Gastrocnemius medialis (tissue), 4 donors: Measurements from ENCODE around the gene UNC5CL. TPM values are rescaled to one million over a fixed set of nuclear protein-coding genes. Genes with fewer than 3 reads are reported as not detected.
A peak's percentile ranks its signal among the peaks of the same experiment; 100 is the strongest.

Experiments used
- ATAC-seq, 2 donors: fragments of 150-250 bp; one replicate each; pipeline ENCODE4 v1.9.1; 2016
- DNase-seq, 2 donors: peaks; one replicate each; pipeline ENCODE4 v3.0.0-alpha.2; 2019
- H3K27ac ChIP-seq, 4 donors: fragments of 200-600 bp; sonication (generic); 1 replicate in 1 of 4; 2 replicates in 3 of 4; pipeline ENCODE4 v1.5.1; 2016 to 2018; ENCODE audit warnings: mild to moderate bottlenecking in 2 of 4, moderate library complexity in 1 of 4
- H3K27me3 ChIP-seq, 3 donors: fragments of 200-600 bp; sonication (generic) in 2 of 3; 1 replicate in 1 of 3; 2 replicates in 2 of 3; pipeline versions ENCODE4 v1.5.1 to v1.6.0; 2016 to 2019; ENCODE audit warnings: mild to moderate bottlenecking in 1 of 3, moderate library complexity in 1 of 3
- H3K36me3 ChIP-seq, 2 donors: fragments of 200-600 bp; sonication (generic) in 1 of 2; one replicate each; pipeline ENCODE4 v1.5.1; 2017 to 2018
- H3K4me1 ChIP-seq, 2 donors: fragments of 200-600 bp; sonication (generic) in 1 of 2; one replicate each; pipeline ENCODE4 v1.5.1; 2016 to 2017; ENCODE audit warnings: mild to moderate bottlenecking in 2 of 2
- H3K4me3 ChIP-seq, 4 donors: fragments of 200-600 bp; sonication (generic) in 3 of 4; 1 replicate in 1 of 4; 2 replicates in 3 of 4; pipeline ENCODE4 v1.5.1; 2016 to 2019; ENCODE audit warnings: mild to moderate bottlenecking in 2 of 4
- H3K9me3 ChIP-seq, 3 donors: fragments of 200-600 bp; sonication (generic) in 2 of 3; 1 replicate in 1 of 3; 2 replicates in 2 of 3; pipeline ENCODE4 v1.5.1; 2016 to 2019
- CTCF ChIP-seq, 5 experiments: fragments of 450-650 bp in 3 of 5; fragments of 200-600 bp in 2 of 5; sonication (generic) in 2 of 5; IDR thresholded peaks in 4 of 5; conservative IDR thresholded peaks in 1 of 5; 1 replicate in 4 of 5; 2 replicates in 1 of 5; pipeline ENCODE4 v1.5.1; 2016 to 2019; ENCODE audit warnings: antibody characterized with exemption in 5 of 5, mild to moderate bottlenecking in 3 of 5, moderate library complexity in 3 of 5
- POLR2A ChIP-seq, 2 donors: fragments of 450-650 bp; IDR thresholded peaks; one replicate each; pipeline ENCODE4 v1.6.1; 2017; ENCODE audit warnings: antibody characterized with exemption in 2 of 2, mild to moderate bottlenecking in 2 of 2, moderate library complexity in 2 of 2
- in situ Hi-C, 4 donors: fragments of 200-750 bp; cut with MboI; loops; one replicate each; pipeline versions ENCODE4 v1.15.0 to v1.8.0; 2017; ENCODE audit warnings: low sequenced_read_pairs in 4 of 4
- intact Hi-C: fragments of 100-400 bp; cut with DNase I; formaldehyde crosslinking; loops from one replicate; pipeline ENCODE4 v1.15.1; 2023; ENCODE audit warnings: low total_unique reads
- total RNA-seq, 4 donors: library from RNA; depleted of rRNA; stranded (reverse); fragments of >200 nt; gene quantifications; one replicate each; pipeline versions ENCODE4 v1.1.0 to v1.2.3, GENCODE V29; 2016

The UNC5CL gene
- total RNA-seq, 4 donors from 2014 or later = 0.20 to 0.52 (median 0.29) TPM

- in situ Hi-C loops = loop anchor here in 1 of 4 donors (25.0 kb wide), 1 partner anchor 1046 kb away; no protein-coding TSS in a partner anchor
- ATAC-seq (no peak), DNase-seq (no peak)
- H3K27ac ChIP-seq = no peak overlapping the region
- intact Hi-C loops = no loop called here
- peaks cover under 1 to 8% of the 10 kb centered on the region in 2 donors for H3K4me1 ChIP-seq
- no peak overlapping the region for H3K4me3 ChIP-seq
- H3K36me3 ChIP-seq = no peaks in the 10 kb centered on the region
- no peaks in the 10 kb centered on the region for H3K27me3 ChIP-seq
- TF ChIP-seq POLR2A (IDR thresholded peaks at IDR 0.05) (no peak), CTCF (IDR thresholded peaks at IDR 0.05 in 4 of 5, conservative IDR thresholded peaks at IDR 0.05 in 1 of 5) (no peak)
- H3K9me3 ChIP-seq = no peaks in the 10 kb centered on the region
These were observed 5.2 kb downstream of the UNC5CL start for GRCh38 chr6:41033776-41034175.

- Histone ChIP-seq H3K9me3 (no peaks in the 10 kb centered on the region), H3K36me3 (no peaks in the 10 kb centered on the region), H3K27ac (no peak overlapping the region), H3K27me3 (no peaks in the 10 kb centered on the region), H3K4me1 (peaks cover 9 to 13% of the 10 kb centered on the region in 2 donors), H3K4me3 (no peak overlapping the region)
- no peak for TF ChIP-seq POLR2A (IDR thresholded peaks at IDR 0.05)
- no peak for TF ChIP-seq CTCF (IDR thresholded peaks at IDR 0.05 in 4 of 5, conservative IDR thresholded peaks at IDR 0.05 in 1 of 5)
- intact Hi-C loops = no loop called here
- DNase-seq (no peak), ATAC-seq (no peak)
- in situ Hi-C loops = loop anchor here in 1 of 4 donors (25.0 kb wide), 1 partner anchor 1046 kb away; no protein-coding TSS in a partner anchor
These were observed 6.2 kb downstream of the UNC5CL start for GRCh38 chr6:41032830-41033229.

- TF ChIP-seq POLR2A (IDR thresholded peaks at IDR 0.05) = no peak
- no peak for TF ChIP-seq CTCF (IDR thresholded peaks at IDR 0.05 in 4 of 5, conservative IDR thresholded peaks at IDR 0.05 in 1 of 5)
- ATAC-seq (peak; percentile 31 to 36), DNase-seq (no peak)
- no peaks in the 10 kb centered on the region for H3K36me3 ChIP-seq
- H3K9me3 ChIP-seq = no peaks in the 10 kb centered on the region
- intact Hi-C loops = loop anchor here (1.0 to 10.0 kb wide), 5 partner anchors 22 to 1044 kb away; no protein-coding TSS in a partner anchor
- no peaks in the 10 kb centered on the region for H3K27me3 ChIP-seq
- peak overlapping the region; percentile 60 to 79 (median 70) for H3K4me3 ChIP-seq
- in situ Hi-C loops = loop anchor here (5.0 to 25.0 kb wide), 5 partner anchors 39 to 1674 kb away; no protein-coding TSS in a partner anchor
- H3K4me1 ChIP-seq = peaks cover 15 to 16% of the 10 kb centered on the region in 2 donors
- peak overlapping the region; percentile 81 to 85 (median 82) for H3K27ac ChIP-seq
These were observed 10.2 kb downstream of the UNC5CL start for GRCh38 chr6:41028561-41029412.

GRCh38 chr6:41027799-41028560 is 11.0 kb downstream of the UNC5CL start:
- Histone ChIP-seq H3K36me3 (no peaks in the 10 kb centered on the region), H3K27me3 (no peaks in the 10 kb centered on the region), H3K27ac (peak overlapping the region; percentile 81 to 85 (median 82)), H3K4me3 (peak overlapping the region; percentile 60 to 79 (median 70)), H3K9me3 (no peaks in the 10 kb centered on the region), H3K4me1 (peaks cover 15 to 16% of the 10 kb centered on the region in 2 donors)
- intact Hi-C loops (loop anchor here (1.0 to 10.0 kb wide), 5 partner anchors 21 to 1043 kb away; no protein-coding TSS in a partner anchor), in situ Hi-C loops (loop anchor here (5.0 to 25.0 kb wide), 5 partner anchors 39 to 1673 kb away; no protein-coding TSS in a partner anchor)
- no peak for TF ChIP-seq POLR2A (IDR thresholded peaks at IDR 0.05)
- TF ChIP-seq CTCF (IDR thresholded peaks at IDR 0.05 in 4 of 5, conservative IDR thresholded peaks at IDR 0.05 in 1 of 5) = peak; percentile 99 to 100 (median 99)
- ATAC-seq (peak; percentile 82 to 91), DNase-seq (peak; percentile 67 to 79)
